Memory B cell (primary cell): ENCODE data around the gene FAM53B.
A peak's percentile ranks its signal among the peaks of the same experiment; 100 is the strongest.

Experiments used
- ATAC-seq: fragments of 150-1000 bp; cut with Tn5 transposase; 2 replicates; pipeline ENCODE4 v1.10.0; 2021; ENCODE audit warnings: low read depth, mild to moderate bottlenecking, moderate library complexity
- DNase-seq, 2 donors: peaks; one replicate each; pipeline ENCODE4 v3.0.0; 2022; ENCODE audit warnings: low spot score in 2 of 2
- H3K27ac Mint-ChIP-seq: one replicate; pipeline ENCODE4 v1.8.0; 2022; ENCODE audit warnings: mild to moderate bottlenecking, moderate library complexity, mixed read lengths
- H3K27me3 Mint-ChIP-seq: one replicate; pipeline ENCODE4 v1.8.0; 2022; ENCODE audit warnings: mixed read lengths
- H3K36me3 Mint-ChIP-seq: one replicate; pipeline ENCODE4 v1.8.0; 2022; ENCODE audit warnings: mild to moderate bottlenecking, mixed read lengths
- H3K4me1 Mint-ChIP-seq: one replicate; pipeline ENCODE4 v1.8.0; 2022; ENCODE audit warnings: mixed read lengths
- H3K4me3 Mint-ChIP-seq: one replicate; pipeline ENCODE4 v1.8.0; 2022; ENCODE audit warnings: mild to moderate bottlenecking, moderate library complexity, mixed read lengths
- H3K9me3 Mint-ChIP-seq: one replicate; pipeline ENCODE4 v1.8.0; 2022; ENCODE audit warnings: mixed read lengths

FAM53B gene

GRCh38 chr10:124681626-124682552, 62.3 kb downstream of the FAM53B start:
- H3K27ac Mint-ChIP-seq = no peak overlapping the region
- H3K4me1 Mint-ChIP-seq = peaks cover 48% of the 10 kb centered on the region
- no peak for DNase-seq
- H3K4me3 Mint-ChIP-seq = no peak overlapping the region
- no peaks in the 10 kb centered on the region for H3K27me3 Mint-ChIP-seq
- peaks cover 20% of the 10 kb centered on the region for H3K36me3 Mint-ChIP-seq
- no peak for ATAC-seq
- no peaks in the 10 kb centered on the region for H3K9me3 Mint-ChIP-seq

GRCh38 chr10:124681091-124681490, 63.1 kb downstream of the FAM53B start:
- Mint-ChIP-seq H3K27me3 (no peaks in the 10 kb centered on the region), H3K4me3 (no peak overlapping the region), H3K27ac (peak overlapping the region; percentile 67), H3K9me3 (no peaks in the 10 kb centered on the region), H3K4me1 (peaks cover 43% of the 10 kb centered on the region), H3K36me3 (peaks cover 24% of the 10 kb centered on the region)
- ATAC-seq (no peak), DNase-seq (no peak)

- Mint-ChIP-seq H3K36me3 (peaks cover 26% of the 10 kb centered on the region), H3K27ac (peak overlapping the region; percentile 67), H3K4me3 (no peak overlapping the region), H3K4me1 (peaks cover 41% of the 10 kb centered on the region), H3K9me3 (no peaks in the 10 kb centered on the region), H3K27me3 (no peaks in the 10 kb centered on the region)
- DNase-seq (no peak), ATAC-seq (no peak)
Observed at GRCh38 chr10:124680675-124681074, 63.5 kb downstream of the FAM53B start.

- no peaks in the 10 kb centered on the region for H3K9me3 Mint-ChIP-seq
- H3K27me3 Mint-ChIP-seq = no peaks in the 10 kb centered on the region
- ATAC-seq = no peak
- peaks cover 28% of the 10 kb centered on the region for H3K36me3 Mint-ChIP-seq
- peak overlapping the region; percentile 79 for H3K27ac Mint-ChIP-seq
- no peak for DNase-seq
- H3K4me1 Mint-ChIP-seq = peaks cover 41% of the 10 kb centered on the region
- no peak overlapping the region for H3K4me3 Mint-ChIP-seq
Observed at GRCh38 chr10:124679401-124679800, 64.8 kb downstream of the FAM53B start.

GRCh38 chr10:124678557-124679240, 65.5 kb downstream of the FAM53B start:
- H3K27me3 Mint-ChIP-seq = no peaks in the 10 kb centered on the region
- H3K9me3 Mint-ChIP-seq = no peaks in the 10 kb centered on the region
- peaks cover 35% of the 10 kb centered on the region for H3K4me1 Mint-ChIP-seq
- peak overlapping the region; percentile 79 for H3K27ac Mint-ChIP-seq
- DNase-seq (no peak), ATAC-seq (no peak)
- H3K4me3 Mint-ChIP-seq = no peak overlapping the region
- H3K36me3 Mint-ChIP-seq = peaks cover 26% of the 10 kb centered on the region

- Mint-ChIP-seq H3K4me3 (no peak overlapping the region), H3K27ac (peak overlapping the region; percentile 79), H3K36me3 (peaks cover 28% of the 10 kb centered on the region)
Observed at GRCh38 chr10:124677749-124678556, 66.2 kb downstream of the FAM53B start.

GRCh38 chr10:124677293-124677699, 66.9 kb downstream of the FAM53B start:
- ATAC-seq = no peak
- no peak for DNase-seq
- no peaks in the 10 kb centered on the region for H3K9me3 Mint-ChIP-seq
- no peak overlapping the region for H3K27ac Mint-ChIP-seq
- no peaks in the 10 kb centered on the region for H3K27me3 Mint-ChIP-seq
- H3K36me3 Mint-ChIP-seq = peaks cover 28% of the 10 kb centered on the region
- H3K4me1 Mint-ChIP-seq = peaks cover 36% of the 10 kb centered on the region
- H3K4me3 Mint-ChIP-seq = no peak overlapping the region

More at GRCh38 chr10:124677749-124678556, 66.2 kb downstream of the FAM53B start:
- no peak for DNase-seq
- Mint-ChIP-seq H3K9me3 (no peaks in the 10 kb centered on the region), H3K4me1 (peaks cover 35% of the 10 kb centered on the region), H3K27me3 (no peaks in the 10 kb centered on the region)
- no peak for ATAC-seq

GRCh38 chr10:124676416-124677062, 67.6 kb downstream of the FAM53B start:
- H3K4me3 Mint-ChIP-seq = no peak overlapping the region
- H3K9me3 Mint-ChIP-seq = no peaks in the 10 kb centered on the region
- DNase-seq = no peak
- ATAC-seq = no peak
- peaks cover 27% of the 10 kb centered on the region for H3K36me3 Mint-ChIP-seq
- H3K27ac Mint-ChIP-seq = peak overlapping the region; percentile 55
- H3K4me1 Mint-ChIP-seq = peaks cover 36% of the 10 kb centered on the region
- H3K27me3 Mint-ChIP-seq = no peaks in the 10 kb centered on the region

- no peak overlapping the region for H3K4me3 Mint-ChIP-seq
- peak overlapping the region; percentile 14 for H3K27ac Mint-ChIP-seq
- H3K36me3 Mint-ChIP-seq = peaks cover 29% of the 10 kb centered on the region
Observed at GRCh38 chr10:124675824-124676223, 68.4 kb downstream of the FAM53B start.

GRCh38 chr10:124675261-124675660, 68.9 kb downstream of the FAM53B start:
- DNase-seq = no peak
- H3K27me3 Mint-ChIP-seq = no peaks in the 10 kb centered on the region
- no peak for ATAC-seq
- H3K9me3 Mint-ChIP-seq = no peaks in the 10 kb centered on the region
- peaks cover 24% of the 10 kb centered on the region for H3K36me3 Mint-ChIP-seq
- H3K27ac Mint-ChIP-seq = peak overlapping the region; percentile 14
- peaks cover 44% of the 10 kb centered on the region for H3K4me1 Mint-ChIP-seq
- H3K4me3 Mint-ChIP-seq = no peak overlapping the region

More at GRCh38 chr10:124675824-124676223, 68.4 kb downstream of the FAM53B start:
- Mint-ChIP-seq H3K4me1 (peaks cover 42% of the 10 kb centered on the region), H3K9me3 (no peaks in the 10 kb centered on the region), H3K27me3 (no peaks in the 10 kb centered on the region)
- DNase-seq (no peak), ATAC-seq (no peak)

GRCh38 chr10:124674768-124675222, 69.4 kb downstream of the FAM53B start:
- peaks cover 23% of the 10 kb centered on the region for H3K36me3 Mint-ChIP-seq
- no peaks in the 10 kb centered on the region for H3K27me3 Mint-ChIP-seq
- H3K27ac Mint-ChIP-seq = peak overlapping the region; percentile 14

GRCh38 chr10:124672181-124672638, 72.0 kb downstream of the FAM53B start:
- no peak for DNase-seq
- no peak overlapping the region for H3K27ac Mint-ChIP-seq
- peaks cover 16% of the 10 kb centered on the region for H3K36me3 Mint-ChIP-seq
- no peak overlapping the region for H3K4me3 Mint-ChIP-seq
- no peaks in the 10 kb centered on the region for H3K9me3 Mint-ChIP-seq
- H3K4me1 Mint-ChIP-seq = peaks cover 38% of the 10 kb centered on the region
- no peaks in the 10 kb centered on the region for H3K27me3 Mint-ChIP-seq
- no peak for ATAC-seq

More at GRCh38 chr10:124674768-124675222, 69.4 kb downstream of the FAM53B start:
- Mint-ChIP-seq H3K9me3 (no peaks in the 10 kb centered on the region), H3K4me3 (no peak overlapping the region), H3K4me1 (peaks cover 44% of the 10 kb centered on the region)
- no peak for DNase-seq
- ATAC-seq = no peak

GRCh38 chr10:124671486-124672075, 72.6 kb downstream of the FAM53B start:
- Mint-ChIP-seq H3K27me3 (no peaks in the 10 kb centered on the region), H3K9me3 (no peaks in the 10 kb centered on the region), H3K4me3 (no peak overlapping the region), H3K36me3 (peaks cover 16% of the 10 kb centered on the region), H3K4me1 (peaks cover 38% of the 10 kb centered on the region), H3K27ac (peak overlapping the region; percentile 46)
- DNase-seq (no peak), ATAC-seq (no peak)
